GM21423 (cell line): Measurements from ENCODE around the gene COL18A1.
"Not testable (repeated sequence)": the region's sequence is repeated elsewhere in the genome, so short reads cannot be mapped to it uniquely, and the experiment has no call there.

Source experiments
- ATAC-seq: cut with Tn5 transposase; IDR thresholded peaks from one replicate; pipeline ENCODE4 v1.9.1; 2021; ENCODE audit warnings: mild to moderate bottlenecking, moderate library complexity; ENCODE audit not compliant: unreplicated experiment

The COL18A1 gene

GRCh38 chr21:45528028-45528705 lies 123.2 kb downstream of the COL18A1 start:
- ATAC-seq = no peak

GRCh38 chr21:45528981-45529784 lies 124.2 kb downstream of the COL18A1 start:
- ATAC-seq = no peak

- ATAC-seq = no peak
Measured at GRCh38 chr21:45529785-45530422, 124.9 kb downstream of the COL18A1 start.

- ATAC-seq = no peak
Measured at GRCh38 chr21:45530423-45531113, 125.6 kb downstream of the COL18A1 start.

- not testable (repeated sequence) for ATAC-seq
Measured at GRCh38 chr21:45531114-45531392, 126.1 kb downstream of the COL18A1 start.

GRCh38 chr21:45531393-45532215 lies 126.6 kb downstream of the COL18A1 start:
- ATAC-seq = no peak

GRCh38 chr21:45532826-45533360 lies 127.9 kb downstream of the COL18A1 start:
- no peak for ATAC-seq

- no peak for ATAC-seq
Measured at GRCh38 chr21:45533361-45533845, 128.4 kb downstream of the COL18A1 start.

GRCh38 chr21:45533846-45534635 lies 129.1 kb downstream of the COL18A1 start:
- no peak for ATAC-seq

GRCh38 chr21:45534636-45535331 lies 129.8 kb downstream of the COL18A1 start:
- ATAC-seq = no peak

GRCh38 chr21:45535341-45536081 lies 130.5 kb downstream of the COL18A1 start:
- no peak for ATAC-seq

GRCh38 chr21:45536301-45537081 lies 131.5 kb downstream of the COL18A1 start:
- ATAC-seq = no peak

- no peak for ATAC-seq
Measured at GRCh38 chr21:45537111-45537745, 132.3 kb downstream of the COL18A1 start.

GRCh38 chr21:45537746-45538291 lies 132.9 kb downstream of the COL18A1 start:
- no peak for ATAC-seq

GRCh38 chr21:45538381-45539045 lies 133.5 kb downstream of the COL18A1 start:
- ATAC-seq = no peak
